Measurements from ENCODE around the gene GXYLT1.

DNA sequence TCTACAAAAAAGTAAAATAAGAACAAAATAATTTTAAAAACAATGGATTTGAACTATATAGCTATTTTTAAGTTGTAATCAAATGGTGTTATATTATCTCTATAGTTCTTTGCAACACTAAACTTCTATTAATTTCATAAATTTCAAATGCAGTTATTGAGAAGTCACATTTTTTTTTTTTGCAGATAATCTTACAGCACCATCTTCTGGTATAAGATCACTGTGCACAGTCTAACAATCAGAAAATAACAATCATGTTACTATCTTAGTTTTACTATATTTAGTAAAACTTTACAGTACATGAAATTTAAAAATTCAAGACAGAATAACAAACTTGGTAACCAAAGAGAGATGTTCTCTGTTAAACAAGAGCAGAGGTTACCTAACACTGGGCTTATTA is 40.6 kb downstream of the GXYLT1 start:
- no peak for TF ChIP-seq POLR2A (IDR thresholded peaks at IDR 0.05)
- TF ChIP-seq, protein P1, sequence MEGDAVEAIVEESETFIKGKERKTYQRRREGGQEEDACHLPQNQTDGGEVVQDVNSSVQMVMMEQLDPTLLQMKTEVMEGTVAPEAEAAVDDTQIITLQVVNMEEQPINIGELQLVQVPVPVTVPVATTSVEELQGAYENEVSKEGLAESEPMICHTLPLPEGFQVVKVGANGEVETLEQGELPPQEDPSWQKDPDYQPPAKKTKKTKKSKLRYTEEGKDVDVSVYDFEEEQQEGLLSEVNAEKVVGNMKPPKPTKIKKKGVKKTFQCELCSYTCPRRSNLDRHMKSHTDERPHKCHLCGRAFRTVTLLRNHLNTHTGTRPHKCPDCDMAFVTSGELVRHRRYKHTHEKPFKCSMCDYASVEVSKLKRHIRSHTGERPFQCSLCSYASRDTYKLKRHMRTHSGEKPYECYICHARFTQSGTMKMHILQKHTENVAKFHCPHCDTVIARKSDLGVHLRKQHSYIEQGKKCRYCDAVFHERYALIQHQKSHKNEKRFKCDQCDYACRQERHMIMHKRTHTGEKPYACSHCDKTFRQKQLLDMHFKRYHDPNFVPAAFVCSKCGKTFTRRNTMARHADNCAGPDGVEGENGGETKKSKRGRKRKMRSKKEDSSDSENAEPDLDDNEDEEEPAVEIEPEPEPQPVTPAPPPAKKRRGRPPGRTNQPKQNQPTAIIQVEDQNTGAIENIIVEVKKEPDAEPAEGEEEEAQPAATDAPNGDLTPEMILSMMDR (IDR thresholded peaks at IDR 0.05): no peak
